Activated T-helper 2 cell treated with anti-CD3 and anti-CD28 coated beads, Interferon-gamma antibody, Interleukin-2, Interleukin-4, amounts not matched to agents 10 μg/mL and 5 μg/mL and 100 μg/mL, durations not matched to agents 14 hours and 24 hours and 36 hours (primary cell): Measurements from ENCODE around the gene STK11IP. TPM values are rescaled to one million over a fixed set of nuclear protein-coding genes. Genes with fewer than 3 reads are reported as not detected.

Experiments
- DNase-seq: peaks from one replicate; pipeline ENCODE4 v3.0.0; 2021; ENCODE audit warnings: low spot score
- H3K27ac Mint-ChIP-seq: one replicate; pipeline ENCODE4 v1.8.0; 2021; ENCODE audit warnings: mixed read lengths
- H3K27me3 Mint-ChIP-seq: one replicate; pipeline ENCODE4 v1.8.0; 2021; ENCODE audit warnings: low read depth, mixed read lengths
- H3K36me3 Mint-ChIP-seq: one replicate; pipeline ENCODE4 v1.8.0; 2021; ENCODE audit warnings: low read depth, mixed read lengths
- H3K4me1 Mint-ChIP-seq: one replicate; pipeline ENCODE4 v1.8.0; 2021; ENCODE audit warnings: low read depth, mixed read lengths
- H3K4me3 Mint-ChIP-seq: one replicate; pipeline ENCODE4 v1.8.0; 2021; ENCODE audit warnings: low read depth, mild to moderate bottlenecking, moderate library complexity, mixed read lengths
- H3K9me3 Mint-ChIP-seq: one replicate; pipeline ENCODE4 v1.8.0; 2021; ENCODE audit warnings: mixed read lengths
- intact Hi-C: fragments of 100-400 bp; cut with micrococcal nuclease; formaldehyde crosslinking; loops from one replicate; pipeline ENCODE4 v1.15.1; 2023
- total RNA-seq: library from RNA; stranded (reverse); gene quantifications from 2 replicates; pipeline ENCODE4 v1.2.3, GENCODE V29; 2022

Gene STK11IP
- total RNA-seq, 1 donor from 2014 or later: 32.5 TPM

DNA sequence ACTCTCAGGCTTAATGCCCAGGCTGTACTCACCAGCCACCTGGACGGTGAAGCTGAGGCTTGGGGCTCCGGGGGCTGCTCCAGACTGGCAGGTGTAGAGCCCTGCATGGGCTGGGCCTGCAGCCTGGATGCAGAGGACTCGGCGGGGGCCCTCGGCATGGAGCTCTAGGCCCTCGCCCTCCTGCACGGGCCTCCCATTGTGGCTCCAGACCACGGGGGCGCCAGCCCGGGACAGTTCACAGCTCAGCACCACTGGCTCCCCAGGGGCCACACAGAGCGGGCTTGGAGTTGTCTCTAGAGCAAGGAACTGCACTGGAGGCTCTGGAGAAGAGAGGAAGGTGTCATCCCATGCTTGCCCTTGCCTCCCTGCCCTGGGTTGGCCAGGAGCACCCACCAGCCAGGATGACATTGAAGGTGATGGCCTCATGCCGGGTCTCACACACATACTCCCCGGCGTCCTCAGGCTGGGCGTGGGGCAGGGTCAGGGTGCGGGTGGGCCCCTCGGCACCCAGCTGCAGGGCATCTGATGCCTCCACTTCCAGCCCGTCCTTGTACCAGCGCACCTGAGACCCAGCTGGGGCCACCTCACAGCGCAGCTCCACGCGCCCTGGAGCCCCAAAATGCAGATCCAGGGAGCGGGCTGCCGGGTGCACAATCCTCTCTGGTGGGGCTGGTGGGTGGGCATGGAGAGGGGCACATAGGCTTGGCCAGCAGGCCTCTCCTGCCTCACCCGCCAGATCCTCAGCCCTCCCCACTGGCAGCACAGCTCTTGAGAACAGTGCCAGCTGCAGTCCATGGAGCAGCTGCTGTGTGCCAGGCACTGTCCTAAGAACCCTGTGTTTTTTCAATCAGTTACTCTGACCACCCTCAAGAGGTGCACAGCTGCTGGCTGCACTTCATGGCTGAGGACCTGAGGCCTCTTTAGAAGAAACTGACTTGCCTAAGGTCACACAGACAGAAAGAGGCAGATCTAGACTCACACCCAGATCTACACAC lies 39.6 kb upstream of the STK11IP start:
- DNase-seq: no peak
- H3K27ac Mint-ChIP-seq: no peak overlapping the region
- no peaks in the 10 kb centered on the region for H3K36me3 Mint-ChIP-seq
- H3K4me1 Mint-ChIP-seq: no peaks in the 10 kb centered on the region
- no peaks in the 10 kb centered on the region for H3K9me3 Mint-ChIP-seq
- H3K27me3 Mint-ChIP-seq: peaks cover 9% of the 10 kb centered on the region
- intact Hi-C loops: loop anchor here (2.0 kb wide), 1 partner anchor 15 kb away; the partner anchor contains the start of gene CHPF
- H3K4me3 Mint-ChIP-seq: no peak overlapping the region

DNA sequence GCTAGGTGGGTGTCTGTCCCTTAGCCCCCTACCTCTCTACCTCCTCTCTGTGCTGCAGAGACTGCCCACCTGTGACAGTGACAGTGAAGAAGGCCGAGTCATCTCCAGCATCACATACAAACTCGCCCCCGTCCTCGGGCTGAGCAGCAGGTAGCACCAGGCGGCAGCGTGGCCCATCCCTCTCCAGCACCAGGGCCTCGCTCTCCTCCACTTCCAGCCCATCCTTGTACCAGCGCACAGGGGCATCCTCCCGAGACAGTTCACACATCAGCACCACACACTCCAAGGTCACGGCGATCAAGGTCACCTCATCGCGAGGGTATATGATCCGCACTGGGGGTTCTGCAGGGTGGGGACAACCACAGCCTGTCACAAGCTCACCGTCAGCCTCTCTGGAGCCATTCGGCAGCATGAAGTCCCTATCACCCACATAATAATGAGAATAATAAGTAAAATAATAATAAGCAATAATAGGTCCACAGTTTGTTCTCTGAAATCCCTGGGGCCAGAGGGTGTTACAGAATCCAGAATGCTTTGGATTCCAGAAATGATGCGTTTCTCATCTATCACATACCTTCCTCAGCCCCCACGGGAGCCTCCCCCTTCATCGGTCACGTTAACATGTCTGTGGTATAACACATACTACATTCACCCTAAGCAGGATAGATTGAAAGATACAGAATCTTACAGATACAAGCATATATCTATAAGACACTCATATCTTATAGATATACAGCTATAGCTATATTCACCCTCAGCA lies 38.3 kb upstream of the STK11IP start:
- intact Hi-C loops: loop anchor here (2.0 kb wide), 1 partner anchor 17 kb away; the partner anchor contains the start of gene CHPF
- Mint-ChIP-seq H3K27ac (no peak overlapping the region), H3K4me3 (no peak overlapping the region), H3K36me3 (no peaks in the 10 kb centered on the region), H3K9me3 (no peaks in the 10 kb centered on the region), H3K4me1 (no peaks in the 10 kb centered on the region), H3K27me3 (no peaks in the 10 kb centered on the region)
- DNase-seq: no peak

DNA sequence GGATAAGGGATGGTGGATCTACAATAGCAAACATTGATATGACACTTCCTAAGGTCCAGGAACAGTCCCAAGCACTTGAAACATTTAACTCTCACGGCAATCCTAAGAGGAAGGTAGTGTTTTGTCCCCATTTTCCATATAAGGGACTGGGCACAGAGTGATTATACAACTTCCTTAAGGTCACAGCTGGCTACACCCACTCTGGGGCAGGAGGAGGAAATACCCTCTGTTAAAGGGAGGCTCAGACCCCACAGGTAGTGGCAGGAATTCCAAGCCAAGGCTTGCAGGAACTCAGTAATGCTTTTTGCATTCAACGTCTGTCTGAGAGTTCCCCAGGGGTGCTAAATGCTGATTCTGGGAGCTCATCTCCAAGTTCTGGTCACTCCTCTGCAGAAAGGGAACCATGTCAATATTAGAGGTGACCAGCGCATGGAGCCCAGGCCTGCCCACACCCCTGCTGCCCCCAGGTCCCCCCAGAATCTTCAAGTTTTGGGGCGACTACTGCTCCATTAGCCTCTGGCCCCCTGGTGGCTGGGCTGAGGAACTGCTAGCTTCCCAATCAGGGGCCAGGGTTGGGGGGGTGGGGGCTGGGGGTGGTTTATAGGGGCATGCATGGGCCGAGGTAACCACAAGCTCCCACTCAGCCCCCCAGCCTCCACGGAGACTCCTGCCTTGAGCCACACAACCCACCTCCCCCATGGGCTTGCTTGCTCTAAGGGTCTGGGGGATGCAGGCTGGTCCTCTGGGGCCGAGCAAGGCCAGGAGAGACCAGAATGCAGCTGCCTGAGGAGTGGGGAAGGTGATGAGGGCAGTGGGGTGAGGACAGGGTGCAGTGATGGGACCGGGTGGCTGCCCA lies 37.4 kb upstream of the STK11IP start:
- H3K4me3 Mint-ChIP-seq: no peak overlapping the region

DNA sequence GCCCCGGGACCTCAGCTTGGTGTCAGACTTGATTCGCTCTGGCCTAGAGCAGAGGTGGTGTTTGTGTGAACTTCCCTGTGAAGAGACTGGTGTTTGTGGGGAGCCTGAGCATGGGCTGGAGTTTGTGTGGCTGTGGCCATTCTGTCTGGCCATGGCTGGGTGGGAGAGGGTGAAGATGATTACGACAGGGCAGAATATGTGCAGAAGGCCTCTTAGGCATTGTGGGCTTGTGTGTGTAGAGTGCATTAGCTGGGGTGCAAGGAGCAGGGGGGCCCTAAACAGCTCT lies 36.8 kb upstream of the STK11IP start:
- Mint-ChIP-seq H3K9me3 (no peaks in the 10 kb centered on the region), H3K27me3 (no peaks in the 10 kb centered on the region), H3K27ac (no peak overlapping the region), H3K36me3 (no peaks in the 10 kb centered on the region), H3K4me3 (no peak overlapping the region), H3K4me1 (no peaks in the 10 kb centered on the region)
- DNase-seq: no peak
- intact Hi-C loops: no loop called here

More for the DNA sequence above, 37.4 kb upstream of the STK11IP start:
- H3K4me1 Mint-ChIP-seq: no peaks in the 10 kb centered on the region
- H3K27me3 Mint-ChIP-seq: no peaks in the 10 kb centered on the region
- DNase-seq: no peak
- no peaks in the 10 kb centered on the region for H3K9me3 Mint-ChIP-seq
- intact Hi-C loops: no loop called here
- no peak overlapping the region for H3K27ac Mint-ChIP-seq
- no peaks in the 10 kb centered on the region for H3K36me3 Mint-ChIP-seq

DNA sequence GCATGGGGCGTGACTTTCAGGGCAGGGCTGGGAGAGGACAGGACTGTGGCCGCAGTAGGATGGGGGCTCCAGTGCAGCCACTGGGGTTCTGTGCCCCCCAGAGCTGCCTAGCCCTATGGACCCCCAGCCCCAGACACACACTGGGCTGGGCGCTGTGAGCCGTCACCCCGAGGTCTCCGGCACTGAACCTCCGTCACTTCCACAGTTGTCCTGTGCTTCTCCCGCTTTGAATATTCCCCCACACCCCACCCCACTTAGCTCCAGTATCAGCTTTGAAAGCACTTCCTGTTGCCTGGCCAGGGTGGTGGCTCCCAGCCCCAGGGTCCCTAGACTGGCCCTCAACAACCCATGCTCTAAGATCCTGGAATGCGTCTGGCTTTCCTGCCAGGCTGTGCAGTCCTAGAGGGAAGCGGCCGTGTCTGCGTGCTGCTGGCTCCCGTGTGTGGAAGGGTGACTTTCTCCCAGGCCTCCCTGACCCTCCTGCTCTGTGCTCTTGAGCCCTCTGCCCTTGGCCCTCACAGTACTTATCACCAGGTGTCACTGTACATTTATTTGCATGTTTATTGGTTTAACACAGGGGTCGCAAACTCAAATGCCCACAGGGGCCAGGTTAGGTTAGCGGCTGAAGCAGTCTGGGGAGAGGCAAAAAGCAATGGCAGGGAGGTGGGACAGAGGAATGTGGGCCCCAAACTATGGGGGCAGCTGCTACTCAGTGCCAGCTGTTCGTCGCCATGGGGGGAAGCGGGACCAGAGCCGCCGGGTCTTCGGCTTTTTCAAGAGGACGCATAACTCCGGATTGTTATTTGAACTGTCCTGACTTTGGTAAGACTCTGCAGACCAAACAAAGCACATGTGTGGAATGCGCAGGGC lies 36.2 kb upstream of the STK11IP start:
- H3K36me3 Mint-ChIP-seq: no peaks in the 10 kb centered on the region
- intact Hi-C loops: no loop called here
- no peak for DNase-seq
- no peak overlapping the region for H3K4me3 Mint-ChIP-seq
- no peaks in the 10 kb centered on the region for H3K9me3 Mint-ChIP-seq
- no peak overlapping the region for H3K27ac Mint-ChIP-seq
- H3K27me3 Mint-ChIP-seq: no peaks in the 10 kb centered on the region
- H3K4me1 Mint-ChIP-seq: no peaks in the 10 kb centered on the region

DNA sequence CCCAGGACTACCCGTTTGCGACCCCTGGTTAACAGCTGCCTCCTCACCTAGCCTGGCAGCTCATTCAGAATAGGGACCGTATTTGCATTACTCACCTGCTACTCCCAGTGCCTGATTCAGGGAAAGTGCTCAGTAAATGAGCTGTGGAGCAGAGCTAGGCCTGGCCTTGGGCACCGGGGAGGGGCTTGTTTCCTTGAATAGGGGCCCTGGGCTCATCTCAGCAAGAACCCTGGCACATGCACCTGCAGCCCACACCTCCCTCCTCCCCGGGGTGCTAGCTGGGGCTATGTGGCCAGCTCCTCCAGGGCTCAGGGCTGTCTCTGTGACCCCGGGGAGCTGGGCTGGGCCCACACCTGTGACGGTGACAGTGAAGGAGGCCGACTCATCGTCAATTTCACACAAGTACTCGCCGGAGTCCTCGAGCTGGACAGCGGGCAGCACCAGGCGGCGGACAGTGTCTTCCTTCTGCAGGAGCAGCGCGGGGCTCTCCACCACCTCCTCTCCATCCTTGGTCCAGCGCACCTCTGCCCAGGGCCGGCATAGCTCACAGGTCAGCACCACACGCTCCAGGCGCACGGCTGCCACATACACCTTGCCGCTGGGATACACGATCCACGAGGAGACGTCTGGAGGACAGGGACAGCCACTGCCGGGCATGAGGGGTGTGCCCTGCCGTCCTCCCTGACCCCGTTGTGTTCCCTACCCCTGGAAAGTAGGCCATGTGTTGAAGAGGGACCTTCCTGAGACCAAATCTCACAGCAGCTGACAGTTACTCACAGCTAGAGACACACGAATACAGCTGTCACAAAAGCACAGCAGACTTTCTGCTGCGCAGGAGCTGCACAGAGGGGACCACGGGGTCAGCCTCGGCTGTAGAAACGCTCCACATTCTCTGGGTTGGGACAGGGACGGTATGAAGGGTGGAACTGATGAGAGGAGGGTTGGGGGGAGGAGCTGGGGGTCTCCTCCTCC lies 35.3 kb upstream of the STK11IP start:
- Mint-ChIP-seq H3K36me3 (no peaks in the 10 kb centered on the region), H3K27ac (no peak overlapping the region), H3K4me1 (no peaks in the 10 kb centered on the region), H3K9me3 (no peaks in the 10 kb centered on the region), H3K4me3 (no peak overlapping the region), H3K27me3 (no peaks in the 10 kb centered on the region)
- DNase-seq: no peak
- intact Hi-C loops: no loop called here

DNA sequence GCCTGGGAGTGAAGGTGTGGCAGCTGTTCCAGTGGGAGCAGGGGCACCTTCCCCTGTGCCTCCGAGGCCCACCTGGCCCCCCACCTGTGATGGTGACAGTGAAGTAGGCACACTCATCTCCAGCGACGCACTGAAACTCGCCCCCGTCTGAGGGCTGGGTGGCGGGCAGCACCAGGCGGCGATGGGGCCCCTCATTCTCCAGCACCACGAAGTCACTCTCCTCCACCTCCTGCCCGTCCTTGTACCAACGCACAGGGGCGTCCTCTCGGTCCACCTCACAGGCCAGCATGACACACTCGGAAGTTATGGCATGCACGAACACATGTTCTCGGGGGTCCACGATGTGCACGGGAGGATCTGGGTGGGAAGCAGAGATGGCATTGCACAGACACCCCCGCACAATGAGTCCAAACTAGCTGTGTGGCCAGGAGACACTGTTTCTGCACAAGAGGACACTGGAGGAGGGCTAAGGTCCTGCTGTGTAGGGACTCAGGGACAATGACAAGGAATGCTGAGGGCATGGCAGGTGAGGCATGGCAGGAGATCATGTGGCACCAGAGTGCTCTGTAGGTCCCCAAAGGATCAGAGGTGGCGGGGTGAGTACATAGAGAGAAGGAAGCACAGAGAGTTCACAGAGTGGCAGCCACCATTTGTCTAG lies 34.3 kb upstream of the STK11IP start:
- Mint-ChIP-seq H3K27ac (no peak overlapping the region), H3K4me3 (no peak overlapping the region), H3K4me1 (no peaks in the 10 kb centered on the region), H3K36me3 (no peaks in the 10 kb centered on the region), H3K27me3 (no peaks in the 10 kb centered on the region), H3K9me3 (no peaks in the 10 kb centered on the region)
- intact Hi-C loops: no loop called here
- no peak for DNase-seq

DNA sequence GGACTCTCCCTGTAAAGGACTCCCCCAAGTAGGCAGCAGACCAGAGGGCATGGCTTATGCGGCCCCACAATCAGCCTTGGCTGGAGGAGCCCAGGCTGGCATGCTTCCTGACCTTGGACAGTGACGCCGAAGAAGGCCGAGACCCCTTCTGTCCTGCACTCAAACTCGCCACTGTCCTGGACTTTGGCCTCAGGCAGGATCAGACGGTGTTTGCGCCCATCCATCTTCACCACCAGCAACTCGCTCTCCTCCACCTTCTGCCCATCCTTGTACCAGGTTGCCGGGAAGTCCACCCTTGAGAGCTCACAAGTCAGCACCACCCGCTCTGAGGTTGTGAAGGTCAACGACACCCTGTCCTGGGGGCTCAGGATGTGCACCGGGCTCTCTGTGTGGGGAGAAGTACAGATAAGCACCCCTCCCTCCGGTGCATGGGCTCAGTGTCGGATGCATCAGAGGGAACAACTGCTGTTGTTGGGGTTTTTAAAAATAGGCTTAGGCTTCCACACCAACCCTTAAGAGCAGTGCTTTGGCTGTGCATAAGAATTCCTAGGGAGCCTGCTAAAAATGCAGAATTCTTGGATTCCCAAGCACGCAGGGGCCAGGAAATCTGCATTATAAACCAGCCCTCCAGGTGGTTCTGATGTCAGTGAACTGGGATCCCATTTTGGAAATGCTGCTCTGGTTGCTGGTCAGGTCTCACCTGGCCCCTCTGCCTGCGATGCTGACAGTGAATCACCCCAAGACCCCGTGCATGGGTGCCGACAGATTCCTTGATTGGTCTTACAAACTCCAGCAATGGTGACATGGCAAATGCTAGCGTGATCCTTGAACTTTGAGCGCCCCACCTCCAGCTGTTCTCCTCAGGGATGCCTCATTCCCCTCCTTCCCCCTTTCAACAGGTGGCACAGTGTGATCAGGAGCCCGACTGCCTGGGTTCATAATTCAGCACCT lies 32.3 kb upstream of the STK11IP start:
- H3K4me1 Mint-ChIP-seq: no peaks in the 10 kb centered on the region
- no peaks in the 10 kb centered on the region for H3K9me3 Mint-ChIP-seq
- H3K27me3 Mint-ChIP-seq: peaks cover 14% of the 10 kb centered on the region
- no peak for DNase-seq
- H3K27ac Mint-ChIP-seq: no peak overlapping the region
- no peak overlapping the region for H3K4me3 Mint-ChIP-seq
- intact Hi-C loops: no loop called here
- H3K36me3 Mint-ChIP-seq: no peaks in the 10 kb centered on the region

DNA sequence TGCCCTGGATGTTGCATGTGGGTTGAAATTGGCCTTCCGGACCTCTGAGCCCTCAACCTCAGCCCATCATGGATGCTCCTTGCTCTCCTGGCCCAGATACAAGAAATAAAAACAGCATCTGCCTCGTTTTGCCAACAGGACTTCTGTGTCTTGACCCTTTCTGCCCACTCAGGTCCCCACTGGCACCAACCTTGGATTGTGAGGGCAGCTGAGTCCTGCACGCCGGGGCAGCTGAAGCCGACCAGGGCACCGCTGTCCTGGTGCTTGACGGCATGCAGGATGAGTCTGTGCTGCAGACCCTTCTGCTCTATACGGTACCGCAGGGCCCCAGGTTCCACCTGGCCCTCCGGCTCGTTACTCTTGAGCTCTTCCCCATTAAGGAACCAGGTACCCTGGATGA lies 31.0 kb upstream of the STK11IP start:
- Mint-ChIP-seq H3K4me3 (no peak overlapping the region), H3K4me1 (no peaks in the 10 kb centered on the region), H3K9me3 (no peaks in the 10 kb centered on the region), H3K27me3 (peaks cover 14% of the 10 kb centered on the region), H3K36me3 (no peaks in the 10 kb centered on the region), H3K27ac (no peak overlapping the region)
- intact Hi-C loops: no loop called here
- DNase-seq: no peak

DNA sequence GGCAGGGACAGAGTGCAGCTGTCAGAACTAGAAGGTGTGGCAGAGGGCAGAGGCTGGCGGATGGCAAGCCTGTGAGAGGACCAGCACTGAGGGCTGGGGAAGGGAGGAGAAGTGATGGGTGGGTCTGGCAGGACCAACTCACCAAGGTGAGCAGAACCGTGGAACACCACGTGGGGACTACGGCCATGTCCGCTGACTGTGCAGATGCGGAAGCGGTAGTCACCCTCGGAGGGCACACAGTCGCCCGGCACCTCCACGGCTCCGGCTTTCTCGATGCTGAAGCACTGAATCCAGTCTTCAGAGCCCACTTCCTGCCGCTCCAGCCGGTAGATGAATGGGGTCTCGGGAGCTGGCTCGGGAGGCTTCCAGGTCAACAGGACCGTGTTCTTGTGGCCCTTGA lies 30.5 kb upstream of the STK11IP start:
- H3K4me1 Mint-ChIP-seq: no peaks in the 10 kb centered on the region
- H3K27ac Mint-ChIP-seq: no peak overlapping the region
- H3K4me3 Mint-ChIP-seq: no peak overlapping the region

More for the DNA sequence above, 30.5 kb upstream of the STK11IP start:
- peaks cover 19% of the 10 kb centered on the region for H3K27me3 Mint-ChIP-seq
- no peak for DNase-seq
- H3K9me3 Mint-ChIP-seq: no peaks in the 10 kb centered on the region
- no peaks in the 10 kb centered on the region for H3K36me3 Mint-ChIP-seq
- intact Hi-C loops: no loop called here
